ENCODE data around the gene TNFRSF14.

The TNFRSF14 gene

GRCh38 chr1:2516946-2517345 lies 39.2 kb upstream of the TNFRSF14 start:
- H3K23ac ChIP-seq (ENCODE audit: low read depth, low read length, poor library complexity), result peak overlapping the region; percentile 20
- no peak overlapping the region for H2AFZ ChIP-seq (ENCODE audit: low read length)
- H2AK5ac ChIP-seq (ENCODE audit: low read depth, low read length), result no peak overlapping the region
- no peak overlapping the region for H2BK120ac ChIP-seq (ENCODE audit: low read depth, low read length)
- no peak for DNase-seq (ENCODE audit: low spot score)
- no peak overlapping the region for H4K8ac ChIP-seq (ENCODE audit: low read depth, low read length)
- H3K4me3 ChIP-seq (ENCODE audit: low read length in 2 of 2), result no peak overlapping the region
- no peak overlapping the region for H3K18ac ChIP-seq (ENCODE audit: low read length)
- no peak overlapping the region for H3K27ac ChIP-seq (replicated peaks; ENCODE audit: low read length)
- no peak overlapping the region for H2BK12ac ChIP-seq (ENCODE audit: low read length)
- H2BK5ac ChIP-seq (ENCODE audit: low read length), result no peak overlapping the region
- H3K27me3 ChIP-seq (ENCODE audit: control insufficient read depth in 3 of 3, insufficient read depth in 3 of 3, low read depth in 1 of 3, low read length in 3 of 3), result no peaks in the 10 kb centered on the region
- no peaks in the 10 kb centered on the region for H3K9me3 ChIP-seq (replicated peaks in 1 of 2; ENCODE audit: control insufficient read depth in 2 of 2, insufficient read depth in 1 of 2, low read depth in 1 of 2, low read length in 2 of 2)
- no peak overlapping the region for H3K4ac ChIP-seq (ENCODE audit: low read length)
- no peak overlapping the region for H3K14ac ChIP-seq (ENCODE audit: low read length)
- H3K4me1 ChIP-seq (ENCODE audit: control insufficient read depth in 2 of 2, insufficient read depth in 1 of 2, low read depth in 1 of 2, low read length in 2 of 2), result no peaks in the 10 kb centered on the region
- H3K79me1 ChIP-seq (ENCODE audit: low read depth, low read length), result peaks cover 21% of the 10 kb centered on the region
- WGBS, 2 donors (ENCODE audit: extremely low coverage in 2 of 2, insufficient read length in 2 of 2, insufficient replicate concordance in 1 of 2), result no CpG with 5 or more reads among the region's 14 CpGs
- H3K9ac ChIP-seq (ENCODE audit: low read depth, low read length, poor library complexity), result no peak overlapping the region
- no peak overlapping the region for H4K91ac ChIP-seq (ENCODE audit: low read depth, low read length, poor library complexity)
- H2BK15ac ChIP-seq (ENCODE audit: low read length), result no peak overlapping the region
- peaks cover 70 to 98% of the 10 kb centered on the region in 2 donors for H3K36me3 ChIP-seq (replicated peaks in 1 of 2; ENCODE audit: control insufficient read depth in 2 of 2, insufficient read depth in 2 of 2, low read length in 2 of 2)
- H3K4me2 ChIP-seq (ENCODE audit: insufficient read depth, low read length, poor library complexity, severe bottlenecking), result no peak overlapping the region

GRCh38 chr1:2517966-2518365 lies 38.2 kb upstream of the TNFRSF14 start:
- Histone ChIP-seq H3K9ac (ENCODE audit: low read depth, low read length, poor library complexity) (no peak overlapping the region), H2BK12ac (ENCODE audit: low read length) (no peak overlapping the region), H3K4me1 (ENCODE audit: control insufficient read depth in 2 of 2, insufficient read depth in 1 of 2, low read depth in 1 of 2, low read length in 2 of 2) (no peaks in the 10 kb centered on the region), H2BK15ac (ENCODE audit: low read length) (no peak overlapping the region), H3K18ac (ENCODE audit: low read length) (no peak overlapping the region), H3K4me2 (ENCODE audit: insufficient read depth, low read length, poor library complexity, severe bottlenecking) (no peak overlapping the region), H3K9me3 (replicated peaks in 1 of 2; ENCODE audit: control insufficient read depth in 2 of 2, insufficient read depth in 1 of 2, low read depth in 1 of 2, low read length in 2 of 2) (no peaks in the 10 kb centered on the region), H3K36me3 (replicated peaks in 1 of 2; ENCODE audit: control insufficient read depth in 2 of 2, insufficient read depth in 2 of 2, low read length in 2 of 2) (peaks cover 66 to 96% of the 10 kb centered on the region in 2 donors), H3K27me3 (ENCODE audit: control insufficient read depth in 3 of 3, insufficient read depth in 3 of 3, low read depth in 1 of 3, low read length in 3 of 3) (no peaks in the 10 kb centered on the region), H3K27ac (replicated peaks; ENCODE audit: low read length) (no peak overlapping the region), H3K4ac (ENCODE audit: low read length) (no peak overlapping the region), H3K23ac (ENCODE audit: low read depth, low read length, poor library complexity) (no peak overlapping the region), H4K8ac (ENCODE audit: low read depth, low read length) (no peak overlapping the region), H3K4me3 (ENCODE audit: low read length in 2 of 2) (no peak overlapping the region), H2BK120ac (ENCODE audit: low read depth, low read length) (no peak overlapping the region), H3K79me1 (ENCODE audit: low read depth, low read length) (peaks cover 17% of the 10 kb centered on the region), H2BK5ac (ENCODE audit: low read length) (no peak overlapping the region), H2AK5ac (ENCODE audit: low read depth, low read length) (no peak overlapping the region), H2AFZ (ENCODE audit: low read length) (no peak overlapping the region), H3K14ac (ENCODE audit: low read length) (no peak overlapping the region), H4K91ac (ENCODE audit: low read depth, low read length, poor library complexity) (no peak overlapping the region)
- no CpG with 5 or more reads among the region's 17 CpGs for WGBS, 2 donors (ENCODE audit: extremely low coverage in 2 of 2, insufficient read length in 2 of 2, insufficient replicate concordance in 1 of 2)
- DNase-seq (ENCODE audit: low spot score), result no peak

DNA sequence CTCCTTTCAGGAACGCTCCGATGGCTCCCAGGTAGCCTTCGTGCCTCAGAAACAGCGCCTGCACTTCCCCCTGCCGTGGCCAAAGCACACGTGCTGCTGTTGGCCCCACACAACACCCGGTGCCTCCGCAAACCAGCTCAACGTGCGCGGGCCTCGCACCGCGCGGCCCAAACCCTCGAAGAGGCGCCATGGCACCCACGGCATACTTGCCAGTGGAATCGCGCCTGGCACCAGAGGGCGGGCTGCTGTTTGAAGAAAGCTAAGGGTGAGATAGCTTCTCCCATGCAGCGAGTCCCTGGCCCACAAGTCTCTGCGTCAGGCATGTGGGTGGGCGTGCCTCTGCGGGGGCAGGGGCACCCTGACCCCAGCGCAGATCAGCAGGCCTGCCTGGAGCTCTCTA lies 37.6 kb upstream of the TNFRSF14 start:
- Histone ChIP-seq H3K23ac (ENCODE audit: low read depth, low read length, poor library complexity) (peak overlapping the region; percentile 25), H2BK12ac (ENCODE audit: low read length) (peak overlapping the region; percentile 10), H3K9me3 (replicated peaks in 1 of 2; ENCODE audit: control insufficient read depth in 2 of 2, insufficient read depth in 1 of 2, low read depth in 1 of 2, low read length in 2 of 2) (no peaks in the 10 kb centered on the region), H3K4me1 (ENCODE audit: control insufficient read depth in 2 of 2, insufficient read depth in 1 of 2, low read depth in 1 of 2, low read length in 2 of 2) (no peaks in the 10 kb centered on the region), H3K27ac (replicated peaks; ENCODE audit: low read length) (no peak overlapping the region), H3K4me2 (ENCODE audit: insufficient read depth, low read length, poor library complexity, severe bottlenecking) (no peak overlapping the region), H2BK120ac (ENCODE audit: low read depth, low read length) (no peak overlapping the region), H2BK15ac (ENCODE audit: low read length) (no peak overlapping the region), H3K36me3 (replicated peaks in 1 of 2; ENCODE audit: control insufficient read depth in 2 of 2, insufficient read depth in 2 of 2, low read length in 2 of 2) (peaks cover 62 to 96% of the 10 kb centered on the region in 2 donors), H4K91ac (ENCODE audit: low read depth, low read length, poor library complexity) (no peak overlapping the region), H2AFZ (ENCODE audit: low read length) (no peak overlapping the region), H3K14ac (ENCODE audit: low read length) (no peak overlapping the region), H4K8ac (ENCODE audit: low read depth, low read length) (no peak overlapping the region), H3K4me3 (ENCODE audit: low read length in 2 of 2) (no peak overlapping the region), H2AK5ac (ENCODE audit: low read depth, low read length) (no peak overlapping the region), H3K9ac (ENCODE audit: low read depth, low read length, poor library complexity) (no peak overlapping the region), H3K27me3 (ENCODE audit: control insufficient read depth in 3 of 3, insufficient read depth in 3 of 3, low read depth in 1 of 3, low read length in 3 of 3) (no peaks in the 10 kb centered on the region), H3K18ac (ENCODE audit: low read length) (no peak overlapping the region), H3K4ac (ENCODE audit: low read length) (no peak overlapping the region), H3K79me1 (ENCODE audit: low read depth, low read length) (peaks cover 17% of the 10 kb centered on the region), H2BK5ac (ENCODE audit: low read length) (no peak overlapping the region)
- no peak for DNase-seq (ENCODE audit: low spot score)
- WGBS, 2 donors (ENCODE audit: extremely low coverage in 2 of 2, insufficient read length in 2 of 2, insufficient replicate concordance in 1 of 2), result no CpG with 5 or more reads among the region's 26 CpGs

DNA sequence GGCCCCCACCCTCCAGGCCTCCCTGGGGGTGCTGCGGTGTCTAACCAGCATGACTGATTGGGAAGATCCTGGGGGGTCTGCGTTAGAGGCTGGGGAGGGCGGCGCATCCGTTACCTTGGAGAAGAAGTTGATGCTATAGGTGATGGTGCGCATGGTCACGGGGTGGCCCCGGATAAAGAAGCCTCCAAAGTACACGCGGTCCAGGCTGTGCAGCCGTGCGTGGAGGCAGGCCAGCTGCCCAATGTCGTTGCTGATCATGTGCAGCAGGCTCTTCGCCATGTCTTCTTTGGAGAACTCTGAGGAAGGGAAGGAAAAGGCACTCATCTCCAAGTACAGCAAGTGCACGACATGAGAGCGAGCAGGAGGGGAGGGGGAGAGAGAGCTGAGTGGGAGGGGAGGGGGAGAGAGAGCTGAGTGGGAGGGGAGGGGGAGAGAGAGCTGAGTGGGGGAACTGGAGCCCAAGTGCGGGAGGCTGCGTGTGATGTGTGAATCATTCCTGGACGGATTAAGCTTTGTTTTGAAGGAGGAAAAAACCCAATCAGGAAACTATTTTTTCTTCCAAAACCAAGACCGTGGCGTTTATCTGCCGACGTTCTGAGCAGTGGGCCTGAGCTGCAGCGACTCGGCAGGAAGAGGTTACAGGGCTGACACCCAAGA lies 37.0 kb upstream of the TNFRSF14 start:
- no peak overlapping the region for H3K4me2 ChIP-seq (ENCODE audit: insufficient read depth, low read length, poor library complexity, severe bottlenecking)
- no peak overlapping the region for H3K4ac ChIP-seq (ENCODE audit: low read length)
- no peak overlapping the region for H3K4me3 ChIP-seq (ENCODE audit: low read length in 2 of 2)
- H4K8ac ChIP-seq (ENCODE audit: low read depth, low read length), result no peak overlapping the region
- peaks cover 55 to 94% of the 10 kb centered on the region in 2 donors for H3K36me3 ChIP-seq (replicated peaks in 1 of 2; ENCODE audit: control insufficient read depth in 2 of 2, insufficient read depth in 2 of 2, low read length in 2 of 2)
- peaks cover 15% of the 10 kb centered on the region for H3K79me1 ChIP-seq (ENCODE audit: low read depth, low read length)
- no peak overlapping the region for H3K27ac ChIP-seq (replicated peaks; ENCODE audit: low read length)
- no peak overlapping the region for H2AFZ ChIP-seq (ENCODE audit: low read length)
- no peak for DNase-seq (ENCODE audit: low spot score)
- no peak overlapping the region for H2BK120ac ChIP-seq (ENCODE audit: low read depth, low read length)
- no peak overlapping the region for H2BK15ac ChIP-seq (ENCODE audit: low read length)
- no peak overlapping the region for H4K91ac ChIP-seq (ENCODE audit: low read depth, low read length, poor library complexity)
- no peak overlapping the region for H2BK5ac ChIP-seq (ENCODE audit: low read length)
- no peak overlapping the region for H3K14ac ChIP-seq (ENCODE audit: low read length)
- no peaks in the 10 kb centered on the region for H3K27me3 ChIP-seq (ENCODE audit: control insufficient read depth in 3 of 3, insufficient read depth in 3 of 3, low read depth in 1 of 3, low read length in 3 of 3)
- no peaks in the 10 kb centered on the region for H3K9me3 ChIP-seq (replicated peaks in 1 of 2; ENCODE audit: control insufficient read depth in 2 of 2, insufficient read depth in 1 of 2, low read depth in 1 of 2, low read length in 2 of 2)
- no peak overlapping the region for H3K18ac ChIP-seq (ENCODE audit: low read length)
- peak overlapping the region; percentile 25 for H3K23ac ChIP-seq (ENCODE audit: low read depth, low read length, poor library complexity)
- peaks cover 0 to 1% of the 10 kb centered on the region in 2 donors for H3K4me1 ChIP-seq (ENCODE audit: control insufficient read depth in 2 of 2, insufficient read depth in 1 of 2, low read depth in 1 of 2, low read length in 2 of 2)
- WGBS, 2 donors (ENCODE audit: extremely low coverage in 2 of 2, insufficient read length in 2 of 2, insufficient replicate concordance in 1 of 2), result no CpG with 5 or more reads among the region's 25 CpGs
- H2BK12ac ChIP-seq (ENCODE audit: low read length), result no peak overlapping the region
- no peak overlapping the region for H3K9ac ChIP-seq (ENCODE audit: low read depth, low read length, poor library complexity)
- no peak overlapping the region for H2AK5ac ChIP-seq (ENCODE audit: low read depth, low read length)

Data from neuronal stem cell (in vitro differentiated cells).